ENCODE results near the gene DRG2. TPM values are rescaled to one million over a fixed set of nuclear protein-coding genes. Genes with fewer than 3 reads are reported as not detected.
A peak's percentile ranks its signal among the peaks of the same experiment; 100 is the strongest.

Gene DRG2
- polyA plus RNA-seq, 2 of the 4 experiments (the other 2 are of a cell fraction), result 41.9 to 48.3 TPM

- CTCF ChIA-PET, result interaction anchor here (0.9 to 2.0 kb wide), 5 partner anchors 10 to 42 kb away, joined by 3 to 11 read pairs (median 6); no protein-coding TSS in a partner anchor
- no peak overlapping the region for H3K4me2 ChIP-seq
- ATAC-seq, result no peak
- no peak for TF ChIP-seq HMGXB4 (CRISPR knock-in tag; IDR thresholded peaks at IDR 0.05; ENCODE audit: borderline replicate concordance)
- no peak for TF ChIP-seq ZSCAN20 (CRISPR knock-in tag; IDR thresholded peaks at IDR 0.05)
- TF ChIP-seq NPAS2 (CRISPR knock-in tag; IDR thresholded peaks at IDR 0.05; ENCODE audit: borderline replicate concordance), result no peak
- peak; percentile 95 for TF ChIP-seq MAFK (IDR thresholded peaks at IDR 0.05; ENCODE audit: partially characterized antibody)
- WGBS (ENCODE audit: missing lambda C conversion rate), result 63% methylated on average over 4 of the region's 4 CpGs
- no peaks in the 10 kb centered on the region for H3K9me3 ChIP-seq
- FAIRE-seq, result peak; percentile 54
- no peak for DNase-seq (ENCODE audit: low read depth in 1 of 2, low spot score in 1 of 2)
- no peak overlapping the region for H3K4me3 ChIP-seq
- H3K27ac ChIP-seq, result no peak overlapping the region
- POLR2A ChIA-PET, result no interaction called here
- H3K4me1 ChIP-seq, result no peaks in the 10 kb centered on the region
Observed at GRCh38 chr17:18110636-18111145, 22.9 kb downstream of the DRG2 start.

- no peak for TF ChIP-seq HES2 (IDR thresholded peaks at IDR 0.05)
- WGBS (ENCODE audit: missing lambda C conversion rate), result 59% methylated on average over 6 of the region's 6 CpGs
Observed at GRCh38 chr17:18111330-18111971, 23.7 kb downstream of the DRG2 start.

GRCh38 chr17:18115517-18115916 lies 27.8 kb downstream of the DRG2 start:
- DNase-seq (ENCODE audit: low read depth in 1 of 2, low spot score in 1 of 2) (no peak), FAIRE-seq (no peak), ATAC-seq (no peak)
- Histone ChIP-seq H3K4me1 (no peaks in the 10 kb centered on the region), H3K27ac (no peak overlapping the region), H3K4me3 (no peak overlapping the region), H3K9me3 (peaks cover 3% of the 10 kb centered on the region; the same call in 2 of the 3 replicates), H3K4me2 (no peak overlapping the region)
- POLR2A ChIA-PET, result no interaction called here
- TF ChIP-seq GATA3 (IDR thresholded peaks at IDR 0.05; ENCODE audit: borderline replicate concordance) (no peak), NFE2L2 (conservative IDR thresholded peaks at IDR 0.05; ENCODE audit: low read length) (no peak), HEYL (CRISPR knock-in tag; IDR thresholded peaks at IDR 0.05) (no peak), USF2 (IDR thresholded peaks at IDR 0.05) (no peak), HOXA7 (CRISPR knock-in tag; IDR thresholded peaks at IDR 0.05) (no peak), REST (IDR thresholded peaks at IDR 0.05) (no peak), JUNB (IDR thresholded peaks at IDR 0.05) (no peak), CHD4 (IDR thresholded peaks at IDR 0.05; ENCODE audit: borderline replicate concordance) (no peak), PBX3 (IDR thresholded peaks at IDR 0.05) (no peak), POLR2A (IDR thresholded peaks at IDR 0.05; ENCODE audit: low read length) (no peak), ZC3H11A (IDR thresholded peaks at IDR 0.05) (no peak), BHLHE40 (IDR thresholded peaks at IDR 0.05; ENCODE audit: low read depth, low read length) (no peak), ZFP36 (IDR thresholded peaks at IDR 0.05; ENCODE audit: borderline replicate concordance, partially characterized antibody) (no peak), HDAC2 (IDR thresholded peaks at IDR 0.05) (no peak), FOSB (CRISPR knock-in tag; IDR thresholded peaks at IDR 0.05) (no peak), EHMT2 (IDR thresholded peaks at IDR 0.05; ENCODE audit: low read depth) (no peak), FOSL2 (IDR thresholded peaks at IDR 0.05) (no peak), FOSL2 (CRISPR knock-in tag; IDR thresholded peaks at IDR 0.05) (no peak), SMC3 (IDR thresholded peaks at IDR 0.05) (no peak)
- 67% methylated on average over 7 of the region's 7 CpGs for whole genome bisulfite sequencing (ENCODE audit: missing lambda C conversion rate)
- CTCF ChIA-PET, result interaction anchor here (1.0 kb wide), 1 partner anchor 103 kb away, joined by 4 read pairs; no protein-coding TSS in a partner anchor

More at GRCh38 chr17:18111330-18111971, 23.7 kb downstream of the DRG2 start:
- Histone ChIP-seq H3K4me1 (no peaks in the 10 kb centered on the region), H3K9me3 (no peaks in the 10 kb centered on the region), H3K27ac (no peak overlapping the region), H3K4me2 (no peak overlapping the region), H3K4me3 (no peak overlapping the region)
- FAIRE-seq (no peak), ATAC-seq (peak; percentile 14 to 17; a peak in 4 of 6 replicates), DNase-seq (ENCODE audit: low read depth in 1 of 2, low spot score in 1 of 2) (no peak)
- ChIA-PET POLR2A (interaction anchor here (0.6 kb wide), 1 partner anchor 16 kb away, joined by 4 read pairs; no protein-coding TSS in a partner anchor), CTCF (interaction anchor here (1.9 kb wide), 1 partner anchor 11 kb away, joined by 6 read pairs; no protein-coding TSS in a partner anchor)
